Panc1 (cell line): Measurements from ENCODE around the gene SLC9A4. TPM values are rescaled to one million over a fixed set of nuclear protein-coding genes. Genes with fewer than 3 reads are reported as not detected.
A peak's percentile ranks its signal among the peaks of the same experiment; 100 is the strongest.

Experiments
- ATAC-seq: fragments of 200-7000 bp; cut with Tn5 transposase; 2 replicates; pipeline ENCODE4 v1.9.1; 2020; ENCODE audit warnings: mild to moderate bottlenecking, moderate library complexity
- BruUV-seq: library from RNA; stranded (reverse); fragments of 400-500 nt; replicated peaks from 2 replicates; lab custom pipeline; 2021; lab: Mats Ljungman, UMichigan
- CTCF ChIA-PET: fragments of 300-600 bp; sonication (Branson Sonifier 250); formaldehyde crosslinking; loops from one replicate; lab custom pipeline; 2022; ENCODE audit warnings: antibody characterized with exemption; lab: Charles Lee
- POLR2A ChIA-PET: fragments of 300-600 bp; sonication (Branson Sonifier 250); formaldehyde crosslinking; loops from one replicate; lab custom pipeline; 2022; ENCODE audit warnings: antibody characterized with exemption; lab: Charles Lee
- DNase-seq: peaks from one replicate; pipeline ENCODE4 v3.0.0-alpha.2; 2010; ENCODE audit warnings: low read depth, low spot score
- H3K27ac ChIP-seq: 2 replicates; pipeline ENCODE4 v1.5.1; 2011; ENCODE audit warnings: mild to moderate bottlenecking, low read length, inconsistent platforms
- H3K27me3 ChIP-seq: fragments of 200-500 bp; sonication (Bioruptor generic); 2 replicates; pipeline ENCODE4 v1.6.0; 2014; ENCODE audit warnings: low read length, inconsistent platforms; ENCODE audit not compliant: control insufficient read depth, insufficient read depth
- H3K36me3 ChIP-seq: fragments of 200-500 bp; sonication (Bioruptor generic); 2 replicates; pipeline ENCODE4 v1.5.1; 2014; ENCODE audit warnings: inconsistent platforms, mild to moderate bottlenecking, low read length, moderate library complexity; ENCODE audit not compliant: control insufficient read depth, insufficient read depth
- H3K4me1 ChIP-seq: 2 replicates; pipeline ENCODE4 v1.5.1; 2011; ENCODE audit warnings: inconsistent platforms, mild to moderate bottlenecking, low read length, moderate library complexity; ENCODE audit not compliant: control insufficient read depth, insufficient read depth
- H3K4me3 ChIP-seq, 2 experiments: 2 replicates each; pipeline ENCODE4 v1.5.1; 2011 to 2012; ENCODE audit warnings: low read depth in 2 of 2, low read length in 2 of 2, mild to moderate bottlenecking in 2 of 2, inconsistent platforms in 1 of 2, moderate library complexity in 1 of 2
- H3K9me3 ChIP-seq: fragments of 200-500 bp; sonication (Bioruptor generic); 2 replicates; pipeline ENCODE4 v1.5.1; 2014; ENCODE audit warnings: low read depth, mild to moderate bottlenecking, inconsistent platforms, low read length, moderate library complexity; ENCODE audit not compliant: control insufficient read depth, insufficient read depth
- POLR2AphosphoS5 ChIP-seq: IDR thresholded peaks from 2 replicates; pipeline ENCODE4 v1.6.1; 2012; ENCODE audit warnings: mild to moderate bottlenecking, low read depth, low read length, moderate library complexity
- REST ChIP-seq, 2 experiments: IDR thresholded peaks; 2 replicates each; pipeline ENCODE4 v1.6.1; 2011 to 2012; ENCODE audit warnings: low read depth in 2 of 2, control low read depth in 1 of 2, low read length in 1 of 2, mild to moderate bottlenecking in 1 of 2, moderate library complexity in 1 of 2; ENCODE audit not compliant: insufficient read depth in 1 of 2
- SIN3A ChIP-seq: IDR thresholded peaks from 2 replicates; pipeline ENCODE4 v1.6.1; 2012; ENCODE audit warnings: low read depth, mild to moderate bottlenecking, low read length, moderate library complexity, borderline replicate concordance; ENCODE audit not compliant: insufficient read depth
- TCF7L2 ChIP-seq: IDR thresholded peaks from 2 replicates; pipeline ENCODE4 v1.6.1; 2011; ENCODE audit warnings: mild to moderate bottlenecking, low read depth, low read length, inconsistent platforms
- in situ Hi-C: cut with HindIII; loops from 2 replicates; pipeline ENCODE4 v1.10.0; 2016; ENCODE audit warnings: low sequenced_read_pairs, low pct_unique_long_range_greater_than_20kb
- intact Hi-C: fragments of 100-400 bp; cut with micrococcal nuclease; formaldehyde crosslinking; loops from one replicate; pipeline ENCODE4 v1.10.0; 2022; ENCODE audit not compliant: unreplicated experiment
- total RNA-seq: library from RNA; stranded (reverse); gene quantifications from one replicate; pipeline ENCODE4 v1.2.1, GENCODE V29; 2021; ENCODE audit not compliant: unreplicated experiment
- TF ChIP-seq, protein P1 (sequence below): fragments of 450-650 bp; IDR thresholded peaks from 2 replicates; pipeline ENCODE4 v1.5.1; 2017; ENCODE audit warnings: mild to moderate bottlenecking

SLC9A4 gene
- total RNA-seq, 1 experiment from 2014 or later = not detected

DNA sequence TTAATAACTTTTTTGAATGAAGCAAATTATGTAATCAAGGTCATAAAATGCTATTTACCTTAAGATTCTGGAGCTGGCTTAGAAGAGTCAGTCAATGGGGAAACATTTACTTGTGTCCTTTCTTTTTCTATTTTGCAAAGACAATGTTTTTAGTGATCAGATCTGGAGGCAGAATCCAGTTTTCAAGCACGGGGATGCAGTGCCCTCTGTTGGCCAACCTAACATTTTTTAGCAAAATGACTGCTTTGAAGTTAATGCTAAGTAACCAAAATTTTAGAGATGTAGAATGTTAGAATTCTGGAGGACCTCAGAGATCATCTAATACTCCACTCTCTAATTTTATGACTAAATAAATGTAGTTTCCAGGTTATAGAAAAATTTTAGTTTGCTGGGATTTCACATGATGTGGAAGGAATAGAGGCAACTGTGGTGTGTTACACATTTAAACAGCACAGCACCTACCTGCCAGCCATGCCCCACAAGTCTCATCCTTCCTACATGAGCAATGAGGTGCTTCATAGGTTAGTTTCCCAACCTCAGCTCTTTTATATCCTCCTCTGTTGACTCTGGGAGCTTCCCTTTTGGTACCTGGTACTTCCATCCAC, 23.6 kb upstream of the SLC9A4 start:
- CTCF ChIA-PET = no interaction called here
- Histone ChIP-seq H3K4me3 (no peak overlapping the region), H3K4me1 (no peaks in the 10 kb centered on the region), H3K27ac (no peak overlapping the region), H3K36me3 (no peaks in the 10 kb centered on the region), H3K9me3 (no peaks in the 10 kb centered on the region), H3K27me3 (peaks cover 2% of the 10 kb centered on the region; the same call in 1 of the 2 replicates)
- intact Hi-C loops (loop anchor here (5.0 kb wide), 1 partner anchor 427 kb away; no protein-coding TSS in a partner anchor), in situ Hi-C loops (no loop called here)
- DNase-seq (peak; percentile 22), ATAC-seq (no peak)
- POLR2A ChIA-PET = no interaction called here
- no TSS peak for BruUV-seq
- no peak for TF ChIP-seq POLR2AphosphoS5
- TF ChIP-seq, protein P1, sequence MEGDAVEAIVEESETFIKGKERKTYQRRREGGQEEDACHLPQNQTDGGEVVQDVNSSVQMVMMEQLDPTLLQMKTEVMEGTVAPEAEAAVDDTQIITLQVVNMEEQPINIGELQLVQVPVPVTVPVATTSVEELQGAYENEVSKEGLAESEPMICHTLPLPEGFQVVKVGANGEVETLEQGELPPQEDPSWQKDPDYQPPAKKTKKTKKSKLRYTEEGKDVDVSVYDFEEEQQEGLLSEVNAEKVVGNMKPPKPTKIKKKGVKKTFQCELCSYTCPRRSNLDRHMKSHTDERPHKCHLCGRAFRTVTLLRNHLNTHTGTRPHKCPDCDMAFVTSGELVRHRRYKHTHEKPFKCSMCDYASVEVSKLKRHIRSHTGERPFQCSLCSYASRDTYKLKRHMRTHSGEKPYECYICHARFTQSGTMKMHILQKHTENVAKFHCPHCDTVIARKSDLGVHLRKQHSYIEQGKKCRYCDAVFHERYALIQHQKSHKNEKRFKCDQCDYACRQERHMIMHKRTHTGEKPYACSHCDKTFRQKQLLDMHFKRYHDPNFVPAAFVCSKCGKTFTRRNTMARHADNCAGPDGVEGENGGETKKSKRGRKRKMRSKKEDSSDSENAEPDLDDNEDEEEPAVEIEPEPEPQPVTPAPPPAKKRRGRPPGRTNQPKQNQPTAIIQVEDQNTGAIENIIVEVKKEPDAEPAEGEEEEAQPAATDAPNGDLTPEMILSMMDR = peak; percentile 74

DNA sequence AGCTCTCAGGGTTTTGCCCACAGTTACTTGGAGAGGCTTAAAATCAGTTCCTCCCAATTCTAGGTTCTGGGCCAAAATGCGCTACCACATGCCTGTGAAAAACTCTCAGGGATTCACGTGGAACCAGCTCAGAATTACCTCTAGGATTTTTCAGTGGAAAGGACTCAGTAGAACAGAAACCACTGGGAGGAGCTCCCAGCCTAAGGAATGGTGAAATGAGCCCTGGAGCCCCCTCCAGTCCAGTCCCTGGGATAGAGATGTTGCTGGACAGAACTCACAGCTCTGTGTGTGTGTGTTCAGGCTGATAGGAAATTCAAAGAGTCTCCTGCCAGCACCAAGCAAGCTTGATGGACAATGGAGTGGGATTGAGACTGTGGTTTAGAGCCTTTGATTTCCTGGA, 21.1 kb upstream of the SLC9A4 start:
- Histone ChIP-seq H3K27ac (no peak overlapping the region), H3K4me1 (no peaks in the 10 kb centered on the region), H3K4me3 (no peak overlapping the region), H3K27me3 (peaks cover 2% of the 10 kb centered on the region; the same call in 1 of the 2 replicates), H3K36me3 (no peaks in the 10 kb centered on the region), H3K9me3 (no peaks in the 10 kb centered on the region)
- intact Hi-C loops (no loop called here), in situ Hi-C loops (no loop called here)
- TF ChIP-seq TCF7L2 (no peak), POLR2AphosphoS5 (no peak), SIN3A (no peak), REST (IDR thresholded peaks at IDR 0.05; ENCODE audit: insufficient read depth in 1 of 2, low read depth in 2 of 2, low read length in 1 of 2) (no peak)
- TF ChIP-seq, protein P1 = no peak
- no TSS peak for BruUV-seq
- POLR2A ChIA-PET = no interaction called here
- CTCF ChIA-PET = no interaction called here
- DNase-seq = no peak
- ATAC-seq = no peak
